Subcutaneous adipose tissue (tissue), 4 donors: Measurements from ENCODE around the gene SAMD4A. TPM values are rescaled to one million over a fixed set of nuclear protein-coding genes. Genes with fewer than 3 reads are reported as not detected.

ENCODE experiments used
- CTCF ChIP-seq: fragments of 450-650 bp; IDR thresholded peaks from one replicate; pipeline ENCODE4 v1.5.1; 2016; ENCODE audit warnings: low read depth, mild to moderate bottlenecking, control low read depth, antibody characterized with exemption, moderate library complexity
- total RNA-seq, 4 donors: library from RNA; depleted of rRNA; stranded (reverse); fragments of >200 nt; gene quantifications; one replicate each; pipeline ENCODE4 v1.1.0, GENCODE V29; 2016

SAMD4A gene
- total RNA-seq, 4 donors from 2014 or later = 30.0 to 65.9 (median 39.7) TPM

- no peak for TF ChIP-seq CTCF
These were observed 76.1 kb downstream of the SAMD4A start for GRCh38 chr14:54642801-54643695.

GRCh38 chr14:54643696-54644176 is 76.8 kb downstream of the SAMD4A start:
- no peak for TF ChIP-seq CTCF

- TF ChIP-seq CTCF = no peak
These were observed 78.7 kb downstream of the SAMD4A start for GRCh38 chr14:54645639-54646038.

- no peak for TF ChIP-seq CTCF
These were observed 79.7 kb downstream of the SAMD4A start for GRCh38 chr14:54646626-54647025.

GRCh38 chr14:54647378-54647777 is 80.5 kb downstream of the SAMD4A start:
- no peak for TF ChIP-seq CTCF

GRCh38 chr14:54649056-54649455 is 82.1 kb downstream of the SAMD4A start:
- TF ChIP-seq CTCF = no peak

GRCh38 chr14:54650331-54650958 is 83.5 kb downstream of the SAMD4A start:
- TF ChIP-seq CTCF = no peak
